Liver (tissue), 3 donors: ENCODE measurements around the gene MYO18B.

Source experiments
- CTCF ChIP-seq: fragments of 150-350 bp; IDR thresholded peaks from 2 replicates; pipeline ENCODE4 v1.5.1; 2017; ENCODE audit warnings: improper control_type of control experiment, low read depth, low read length; ENCODE audit not compliant: missing input control
- HNF4G ChIP-seq: IDR thresholded peaks from 2 replicates; pipeline ENCODE4 v1.6.1; 2016; ENCODE audit warnings: antibody characterized with exemption
- JUND ChIP-seq, 2 donors: IDR thresholded peaks; 2 replicates each; pipeline ENCODE4 v1.6.1; 2016; ENCODE audit warnings: antibody characterized with exemption in 2 of 2
- MAX ChIP-seq: IDR thresholded peaks from 2 replicates; pipeline ENCODE4 v1.6.1; 2016; ENCODE audit warnings: antibody characterized with exemption
- RAD21 ChIP-seq, 2 donors: IDR thresholded peaks; 2 replicates each; pipeline ENCODE4 v1.6.1; 2016; ENCODE audit warnings: antibody characterized with exemption in 2 of 2, mild to moderate bottlenecking in 2 of 2
- REST ChIP-seq: IDR thresholded peaks from 2 replicates; pipeline ENCODE4 v1.6.1; 2016; ENCODE audit warnings: antibody characterized with exemption, mild to moderate bottlenecking
- SP1 ChIP-seq: IDR thresholded peaks from 2 replicates; pipeline ENCODE4 v1.6.1; 2018; ENCODE audit warnings: antibody characterized with exemption, mild to moderate bottlenecking
- YY1 ChIP-seq: IDR thresholded peaks from 2 replicates; pipeline ENCODE4 v1.6.1; 2016; ENCODE audit warnings: antibody characterized with exemption, mild to moderate bottlenecking
- ZBTB33 ChIP-seq: IDR thresholded peaks from 2 replicates; pipeline ENCODE4 v1.6.1; 2016; ENCODE audit warnings: antibody characterized with exemption
- donor health status: healthy.
- donor health status: healthy.

GRCh38 chr22:25742918-25743708 lies 1.1 kb downstream of the MYO18B start:
- TF ChIP-seq HNF4G = no peak
- TF ChIP-seq CTCF = no peak
- TF ChIP-seq REST = no peak
- TF ChIP-seq MAX = no peak
- TF ChIP-seq RAD21 (IDR thresholded peaks at IDR 0.05) = no peak
- no peak for TF ChIP-seq YY1
- TF ChIP-seq ZBTB33 = no peak
- TF ChIP-seq SP1 = no peak
- no peak for TF ChIP-seq JUND (IDR thresholded peaks at IDR 0.05)
